Upper lobe of right lung (tissue), 1 donor: ENCODE data around the gene GRIK2. TPM values are rescaled to one million over a fixed set of nuclear protein-coding genes. Genes with fewer than 3 reads are reported as not detected.

ENCODE experiments used
- ATAC-seq: fragments of 200-7000 bp; cut with Tn5 transposase; one replicate; pipeline ENCODE4 v1.9.1; 2020; ENCODE audit warnings: mild to moderate bottlenecking, moderate library complexity
- DNase-seq: peaks from one replicate; pipeline ENCODE4 v3.0.0-alpha.2; 2020
- H3K27ac ChIP-seq: fragments of 200-600 bp; one replicate; pipeline ENCODE4 v1.8.0; 2022
- H3K27me3 ChIP-seq: fragments of 200-600 bp; one replicate; pipeline ENCODE4 v1.8.0; 2022; ENCODE audit warnings: mild to moderate bottlenecking
- H3K36me3 ChIP-seq: fragments of 200-600 bp; one replicate; pipeline ENCODE4 v1.8.0; 2022
- H3K4me1 ChIP-seq: fragments of 200-600 bp; one replicate; pipeline ENCODE4 v1.8.0; 2022
- H3K4me3 ChIP-seq: fragments of 200-600 bp; one replicate; pipeline ENCODE4 v1.8.0; 2022; ENCODE audit warnings: mild to moderate bottlenecking
- H3K9me3 ChIP-seq: fragments of 200-600 bp; one replicate; pipeline ENCODE4 v1.8.0; 2022
- CTCF ChIP-seq: fragments of 200-600 bp; IDR thresholded peaks from one replicate; pipeline ENCODE4 v1.8.0; 2022; ENCODE audit warnings: antibody characterized with exemption
- intact Hi-C: fragments of 100-400 bp; cut with DNase I; formaldehyde crosslinking; loops from one replicate; pipeline ENCODE4 v1.11.0; 2022
- total RNA-seq: library from RNA; stranded (reverse); fragmentation: NEBNext Ultra II Directional; extraction: Animal tissue kit (Norgen Biotek cat#: 25700); gene quantifications from one replicate; pipeline ENCODE4 v1.2.1, GENCODE V29; 2021
- donor health status: DM: no; HTN: yes; CAD: no; lungs with severe emphysema.

GRIK2 gene
- total RNA-seq, 1 donor from 2014 or later: 0.38 TPM

DNA sequence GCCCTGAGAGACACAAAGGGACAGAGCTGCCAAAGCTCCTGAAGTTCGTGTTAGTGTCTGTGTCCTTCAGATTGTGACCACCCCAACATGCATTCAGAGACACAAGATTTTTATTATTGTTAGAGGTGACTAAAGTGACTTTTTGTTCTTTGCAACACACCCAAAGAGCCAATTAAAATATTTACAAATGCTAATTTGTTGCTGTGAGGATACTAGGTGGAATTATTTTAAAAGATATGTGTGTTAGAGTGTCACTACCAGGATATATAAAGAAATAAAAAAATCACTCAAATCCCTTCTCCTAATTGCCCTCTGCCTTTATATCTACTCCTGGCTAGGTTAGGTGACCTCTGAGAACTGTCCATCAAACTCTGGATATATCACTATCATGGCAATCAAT lies 160.7 kb downstream of the GRIK2 start:
- ATAC-seq (no peak), DNase-seq (no peak)
- Histone ChIP-seq H3K36me3 (no peaks in the 10 kb centered on the region), H3K4me1 (no peaks in the 10 kb centered on the region), H3K9me3 (no peaks in the 10 kb centered on the region), H3K27me3 (no peaks in the 10 kb centered on the region), H3K27ac (no peak overlapping the region), H3K4me3 (no peak overlapping the region)
- intact Hi-C loops: no loop called here
- no peak for TF ChIP-seq CTCF

DNA sequence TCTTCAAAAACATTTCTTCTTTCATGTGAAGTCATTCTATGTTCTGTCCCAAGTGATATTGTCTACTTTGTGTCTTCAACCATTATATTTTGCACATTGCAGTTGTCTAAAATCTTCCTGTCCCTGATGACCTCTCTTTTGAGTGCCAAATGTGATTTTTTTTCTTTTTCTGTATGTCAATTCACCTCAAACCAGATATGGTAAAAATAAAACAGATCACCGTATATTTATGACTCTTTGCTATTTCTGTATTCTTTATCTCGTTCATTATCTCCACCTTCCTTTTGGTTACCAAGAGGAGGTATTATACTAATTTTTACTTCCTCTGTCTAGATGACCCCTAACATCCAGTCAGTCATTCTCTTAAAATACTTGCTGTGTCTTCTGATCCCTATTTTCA lies 165.2 kb downstream of the GRIK2 start:
- Histone ChIP-seq H3K9me3 (no peaks in the 10 kb centered on the region), H3K27ac (no peak overlapping the region), H3K36me3 (no peaks in the 10 kb centered on the region), H3K4me3 (no peak overlapping the region), H3K27me3 (no peaks in the 10 kb centered on the region), H3K4me1 (no peaks in the 10 kb centered on the region)
- DNase-seq: no peak
- TF ChIP-seq CTCF: no peak
- ATAC-seq: no peak
- intact Hi-C loops: no loop called here

DNA sequence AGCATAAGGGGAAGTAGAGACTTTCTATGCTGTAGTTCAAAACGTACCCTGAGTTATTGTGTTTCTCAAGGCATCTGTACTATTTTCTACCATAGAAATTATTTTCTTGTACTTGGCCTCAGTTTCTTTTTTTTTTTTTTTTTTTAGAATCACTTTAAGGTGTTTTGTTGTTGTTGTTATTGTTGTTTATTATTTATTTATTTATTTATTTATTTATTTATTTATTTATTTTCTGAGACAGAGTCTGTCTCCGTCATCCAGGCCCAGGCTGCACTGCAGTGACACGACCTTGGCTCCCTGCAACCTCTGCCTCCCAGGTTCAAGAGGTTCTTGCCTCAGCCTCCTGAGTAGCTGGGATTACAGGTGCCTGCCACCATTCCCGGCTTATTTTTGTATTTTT lies 179.1 kb downstream of the GRIK2 start:
- Histone ChIP-seq H3K4me3 (no peak overlapping the region), H3K36me3 (no peaks in the 10 kb centered on the region), H3K27me3 (no peaks in the 10 kb centered on the region), H3K27ac (no peak overlapping the region), H3K4me1 (no peaks in the 10 kb centered on the region), H3K9me3 (no peaks in the 10 kb centered on the region)
- ATAC-seq: no peak
- no peak for TF ChIP-seq CTCF
- intact Hi-C loops: no loop called here
- no peak for DNase-seq

- no peak for DNase-seq
- intact Hi-C loops: no loop called here
- Histone ChIP-seq H3K27ac (no peak overlapping the region), H3K27me3 (no peaks in the 10 kb centered on the region), H3K4me1 (no peaks in the 10 kb centered on the region), H3K9me3 (no peaks in the 10 kb centered on the region), H3K4me3 (no peak overlapping the region), H3K36me3 (no peaks in the 10 kb centered on the region)
- no peak for ATAC-seq
- TF ChIP-seq CTCF: no peak
Observed at GRCh38 chr6:101577091-101577490, 183.6 kb downstream of the GRIK2 start.

GRCh38 chr6:101578306-101578705 lies 184.8 kb downstream of the GRIK2 start:
- H3K27ac ChIP-seq: no peak overlapping the region
- no peaks in the 10 kb centered on the region for H3K27me3 ChIP-seq
- intact Hi-C loops: no loop called here
- no peak for ATAC-seq
- no peak overlapping the region for H3K4me3 ChIP-seq
- H3K9me3 ChIP-seq: no peaks in the 10 kb centered on the region
- H3K4me1 ChIP-seq: no peaks in the 10 kb centered on the region
- no peak for TF ChIP-seq CTCF
- H3K36me3 ChIP-seq: no peaks in the 10 kb centered on the region
- DNase-seq: no peak

DNA sequence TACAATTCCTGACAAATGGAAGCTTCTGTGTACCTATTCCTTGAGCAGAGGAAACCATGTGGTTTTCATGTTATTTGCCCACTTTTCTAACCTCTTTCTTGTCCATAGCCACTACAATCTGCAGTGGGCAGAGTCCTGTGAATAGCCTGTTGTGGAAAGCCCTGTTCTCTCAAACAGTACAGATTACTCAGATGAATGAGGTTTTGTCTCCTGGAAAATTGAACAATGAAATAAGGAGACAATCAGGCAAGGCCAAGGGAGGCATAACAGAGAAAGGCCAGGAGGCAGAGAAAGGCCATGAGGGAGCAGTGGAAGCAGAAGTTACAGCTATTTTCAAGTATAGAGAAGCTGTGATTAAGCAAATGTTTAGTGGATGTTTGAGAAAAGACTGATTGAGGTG lies 189.3 kb downstream of the GRIK2 start:
- no peak for DNase-seq
- Histone ChIP-seq H3K27ac (no peak overlapping the region), H3K9me3 (no peaks in the 10 kb centered on the region), H3K27me3 (no peaks in the 10 kb centered on the region), H3K36me3 (no peaks in the 10 kb centered on the region), H3K4me1 (no peaks in the 10 kb centered on the region), H3K4me3 (no peak overlapping the region)
- ATAC-seq: no peak
- no peak for TF ChIP-seq CTCF
- intact Hi-C loops: no loop called here
